SK-N-SH treated with all-trans-retinoic acid at 6 μM for 48 hours (cell line): Measurements from ENCODE around the gene PPFIA4.

Experiments used
- ATAC-seq: fragments of 200-7000 bp; cut with Tn5 transposase; 3 replicates; pipeline ENCODE4 v1.9.1; 2020; ENCODE audit warnings: mild to moderate bottlenecking, moderate library complexity
- ARNTL ChIP-seq: fragments of 450-650 bp; formaldehyde crosslinking; IDR thresholded peaks from 2 replicates; pipeline ENCODE4 v1.5.0; 2020; ENCODE audit warnings: low read depth, mild to moderate bottlenecking, moderate library complexity, borderline replicate concordance
- BACH2 ChIP-seq: fragments of 250-450 bp; sonication (Bioruptor Pico); IDR thresholded peaks from 2 replicates; pipeline ENCODE4 v1.9.0; 2021; ENCODE audit warnings: mild to moderate bottlenecking, borderline replicate concordance
- CREB5 ChIP-seq: fragments of 250-450 bp; sonication (Bioruptor Pico); IDR thresholded peaks from 2 replicates; pipeline ENCODE4 v1.5.1; 2020; ENCODE audit warnings: low read depth, mild to moderate bottlenecking, moderate library complexity
- CSDC2 ChIP-seq: fragments of 250-450 bp; sonication (Bioruptor Pico); IDR thresholded peaks from 2 replicates; pipeline ENCODE4 v1.5.0; 2020; ENCODE audit warnings: mild to moderate bottlenecking, moderate library complexity
- ESRRG ChIP-seq: fragments of 250-450 bp; sonication (Bioruptor Pico); IDR thresholded peaks from 2 replicates; pipeline ENCODE4 v1.6.1; 2021; ENCODE audit warnings: mild to moderate bottlenecking
- GLIS3 ChIP-seq: fragments of 250-450 bp; sonication (Bioruptor Pico); IDR thresholded peaks from 2 replicates; pipeline ENCODE4 v1.5.0; 2020; ENCODE audit warnings: mild to moderate bottlenecking, moderate library complexity
- ISL1 ChIP-seq: fragments of 250-450 bp; sonication (Bioruptor Pico); IDR thresholded peaks from 2 replicates; pipeline ENCODE4 v2.1.2; 2022; ENCODE audit warnings: mild to moderate bottlenecking, moderate library complexity
- OSR1 ChIP-seq: fragments of 250-450 bp; sonication (Bioruptor Pico); IDR thresholded peaks from 2 replicates; pipeline ENCODE4 v1.8.0; 2022; ENCODE audit warnings: moderate library complexity, mild to moderate bottlenecking, inconsistent platforms
- PATZ1 ChIP-seq: fragments of 250-450 bp; sonication (Bioruptor Pico); IDR thresholded peaks from 2 replicates; pipeline ENCODE4 v1.8.0; 2020; ENCODE audit warnings: mild to moderate bottlenecking, moderate library complexity, borderline replicate concordance
- PPARA ChIP-seq: fragments of 250-450 bp; sonication (Bioruptor Pico); IDR thresholded peaks from 2 replicates; pipeline ENCODE4 v1.5.0; 2020; ENCODE audit warnings: mild to moderate bottlenecking, borderline replicate concordance
- SNAI2 ChIP-seq: fragments of 250-450 bp; sonication (Bioruptor Pico); IDR thresholded peaks from 2 replicates; pipeline ENCODE4 v1.5.0; 2020; ENCODE audit warnings: mild to moderate bottlenecking, moderate library complexity
- TCF4 ChIP-seq: fragments of 250-450 bp; sonication (Bioruptor Pico); IDR thresholded peaks from 2 replicates; pipeline ENCODE4 v1.8.0; 2021; ENCODE audit warnings: mild to moderate bottlenecking, moderate library complexity, borderline replicate concordance
- ZC3H10 ChIP-seq: fragments of 250-450 bp; sonication (Bioruptor Pico); IDR thresholded peaks from 2 replicates; pipeline ENCODE4 v1.5.1; 2021; ENCODE audit warnings: mild to moderate bottlenecking, moderate library complexity
- ZFP3 ChIP-seq: fragments of 250-450 bp; sonication (Bioruptor Pico); IDR thresholded peaks from 2 replicates; pipeline ENCODE4 v1.5.0; 2020; ENCODE audit warnings: mild to moderate bottlenecking, moderate library complexity
- ZFP30 ChIP-seq: fragments of 450-650 bp; formaldehyde crosslinking; IDR thresholded peaks from 2 replicates; pipeline ENCODE4 v1.5.0; 2022; ENCODE audit warnings: mild to moderate bottlenecking, moderate library complexity
- ZNF565 ChIP-seq: fragments of 450-650 bp; formaldehyde crosslinking; conservative IDR thresholded peaks from 2 replicates; pipeline ENCODE4 v1.5.0; 2020; ENCODE audit warnings: low read depth, mild to moderate bottlenecking, moderate library complexity
- ZNF70 ChIP-seq: fragments of 450-650 bp; formaldehyde crosslinking; IDR thresholded peaks from 2 replicates; pipeline ENCODE4 v1.5.0; 2020; ENCODE audit warnings: mild to moderate bottlenecking, moderate library complexity
- ZNF8 ChIP-seq: fragments of 450-650 bp; formaldehyde crosslinking; IDR thresholded peaks from 2 replicates; pipeline ENCODE4 v1.5.0; 2020; ENCODE audit warnings: mild to moderate bottlenecking, moderate library complexity
- TF ChIP-seq, protein P1 (sequence below): fragments of 250-450 bp; sonication (Bioruptor Pico); IDR thresholded peaks from 2 replicates; pipeline ENCODE4 v1.5.0; 2020; ENCODE audit warnings: mild to moderate bottlenecking, moderate library complexity

The PPFIA4 gene

GRCh38 chr1:203098914-203099520 lies 72.7 kb downstream of the PPFIA4 start:
- ATAC-seq, result no peak
- no peak for TF ChIP-seq OSR1 (CRISPR knock-in tag)
- no peak for TF ChIP-seq PATZ1 (CRISPR knock-in tag)
- TF ChIP-seq, protein P1, sequence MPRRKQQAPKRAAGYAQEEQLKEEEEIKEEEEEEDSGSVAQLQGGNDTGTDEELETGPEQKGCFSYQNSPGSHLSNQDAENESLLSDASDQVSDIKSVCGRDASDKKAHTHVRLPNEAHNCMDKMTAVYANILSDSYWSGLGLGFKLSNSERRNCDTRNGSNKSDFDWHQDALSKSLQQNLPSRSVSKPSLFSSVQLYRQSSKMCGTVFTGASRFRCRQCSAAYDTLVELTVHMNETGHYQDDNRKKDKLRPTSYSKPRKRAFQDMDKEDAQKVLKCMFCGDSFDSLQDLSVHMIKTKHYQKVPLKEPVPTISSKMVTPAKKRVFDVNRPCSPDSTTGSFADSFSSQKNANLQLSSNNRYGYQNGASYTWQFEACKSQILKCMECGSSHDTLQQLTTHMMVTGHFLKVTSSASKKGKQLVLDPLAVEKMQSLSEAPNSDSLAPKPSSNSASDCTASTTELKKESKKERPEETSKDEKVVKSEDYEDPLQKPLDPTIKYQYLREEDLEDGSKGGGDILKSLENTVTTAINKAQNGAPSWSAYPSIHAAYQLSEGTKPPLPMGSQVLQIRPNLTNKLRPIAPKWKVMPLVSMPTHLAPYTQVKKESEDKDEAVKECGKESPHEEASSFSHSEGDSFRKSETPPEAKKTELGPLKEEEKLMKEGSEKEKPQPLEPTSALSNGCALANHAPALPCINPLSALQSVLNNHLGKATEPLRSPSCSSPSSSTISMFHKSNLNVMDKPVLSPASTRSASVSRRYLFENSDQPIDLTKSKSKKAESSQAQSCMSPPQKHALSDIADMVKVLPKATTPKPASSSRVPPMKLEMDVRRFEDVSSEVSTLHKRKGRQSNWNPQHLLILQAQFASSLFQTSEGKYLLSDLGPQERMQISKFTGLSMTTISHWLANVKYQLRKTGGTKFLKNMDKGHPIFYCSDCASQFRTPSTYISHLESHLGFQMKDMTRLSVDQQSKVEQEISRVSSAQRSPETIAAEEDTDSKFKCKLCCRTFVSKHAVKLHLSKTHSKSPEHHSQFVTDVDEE, result no peak
- no peak for TF ChIP-seq ZNF8 (CRISPR knock-in tag)
- TF ChIP-seq ZFP30 (CRISPR knock-in tag), result no peak
- no peak for TF ChIP-seq SNAI2 (CRISPR knock-in tag)
- TF ChIP-seq ARNTL (CRISPR knock-in tag), result no peak
- TF ChIP-seq ISL1 (CRISPR knock-in tag), result no peak
- no peak for TF ChIP-seq GLIS3 (CRISPR knock-in tag)
- no peak for TF ChIP-seq CREB5 (CRISPR knock-in tag)
- TF ChIP-seq TCF4, result no peak
- TF ChIP-seq ZC3H10 (CRISPR knock-in tag), result no peak
- no peak for TF ChIP-seq BACH2
- TF ChIP-seq ZNF70 (CRISPR knock-in tag), result no peak
- TF ChIP-seq CSDC2, result no peak
- no peak for TF ChIP-seq PPARA
- TF ChIP-seq, all 23 proteins: peak for 0

DNA sequence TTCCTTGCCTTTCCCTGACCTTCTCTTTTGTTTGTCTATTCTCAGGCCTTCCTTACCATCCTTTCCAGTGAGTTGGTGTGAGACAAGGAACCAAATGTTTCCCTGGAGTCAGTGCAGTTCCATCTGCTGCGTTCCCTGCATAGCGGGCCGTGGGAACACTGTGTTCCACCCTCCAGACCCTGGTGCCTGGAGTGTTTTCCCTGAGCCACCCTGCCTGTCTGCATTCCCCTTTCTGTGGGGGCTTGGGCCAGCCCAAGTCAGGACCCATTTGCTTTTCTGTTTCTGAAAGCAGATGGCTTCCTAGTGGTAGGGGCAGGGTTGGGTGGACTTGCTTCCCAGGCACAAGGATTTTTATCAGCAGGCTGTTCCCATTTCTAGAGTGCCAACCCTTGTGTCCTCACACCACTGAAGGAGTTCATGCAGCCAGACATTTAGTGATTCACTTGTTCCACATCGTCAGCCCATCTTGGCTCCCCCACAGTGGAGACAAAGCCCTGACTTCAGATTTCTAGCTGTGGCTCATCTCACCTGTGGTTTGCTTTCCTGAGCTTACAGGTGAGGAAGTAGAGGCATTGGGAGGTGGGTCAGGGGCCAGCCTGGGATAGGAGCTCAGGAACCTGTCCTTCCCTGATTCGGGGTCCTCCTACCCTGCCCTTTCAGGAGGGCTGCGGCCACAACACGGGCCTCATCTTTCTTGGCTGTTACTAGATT lies 73.7 kb downstream of the PPFIA4 start:
- no peak for TF ChIP-seq ZC3H10 (CRISPR knock-in tag)
- ATAC-seq, result no peak

DNA sequence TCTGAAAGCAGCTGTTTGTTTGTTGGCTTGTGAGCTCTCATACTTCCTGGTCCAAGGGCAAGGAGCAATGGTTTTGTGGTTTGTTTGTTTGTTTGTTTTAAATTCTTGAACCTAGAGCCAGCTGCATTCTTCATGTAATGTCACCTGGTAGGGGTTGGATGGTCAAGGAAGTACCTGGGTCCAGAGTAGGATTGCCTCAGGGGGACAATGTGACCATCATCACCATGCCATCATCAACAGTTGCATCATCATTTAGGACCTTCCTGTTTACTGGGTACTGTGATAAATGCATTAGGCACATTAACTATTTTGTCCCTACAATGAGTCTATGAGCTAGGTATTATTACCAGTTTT lies 74.2 kb downstream of the PPFIA4 start:
- TF ChIP-seq ZFP3 (CRISPR knock-in tag) (no peak), BACH2 (no peak), SNAI2 (CRISPR knock-in tag) (no peak), ZC3H10 (CRISPR knock-in tag) (no peak), ESRRG (no peak), ZNF565 (CRISPR knock-in tag) (no peak)
- TF ChIP-seq, protein P1, result no peak
- no peak for ATAC-seq
